CD8-positive, alpha-beta memory T cell (primary cell): ENCODE results near the gene NGB. TPM values are rescaled to one million over a fixed set of nuclear protein-coding genes. Genes with fewer than 3 reads are reported as not detected.

Experiments
- CTCF ChIA-PET: fragments of 350-600 bp; sonication (Branson Sonifier 250); formaldehyde crosslinking; loops from one replicate; lab custom pipeline; 2021; ENCODE audit warnings: antibody characterized with exemption; lab: Charles Lee
- POLR2A ChIA-PET: fragments of 350-600 bp; sonication (Branson Sonifier 250); formaldehyde crosslinking; loops from one replicate; lab custom pipeline; 2021; ENCODE audit warnings: antibody characterized with exemption; lab: Charles Lee
- DNase-seq, 5 donors: peaks; one replicate each; pipeline versions ENCODE4 v3.0.0 to v3.0.0-alpha.2; 2020 to 2022; ENCODE audit warnings: mixed read lengths in 1 of 5
- H3K27ac ChIP-seq: one replicate; pipeline ENCODE4 v1.7.0; 2013; ENCODE audit warnings: low read depth, mild to moderate bottlenecking, low read length, moderate library complexity
- H3K27me3 ChIP-seq: 2 replicates; pipeline ENCODE4 v1.7.0; 2013; ENCODE audit warnings: low read length, mild to moderate bottlenecking; ENCODE audit not compliant: insufficient read depth, poor library complexity, severe bottlenecking
- H3K36me3 ChIP-seq: 2 replicates; pipeline ENCODE4 v1.7.0; 2013; ENCODE audit warnings: mild to moderate bottlenecking, low read length, moderate library complexity; ENCODE audit not compliant: insufficient read depth
- H3K4me1 ChIP-seq: 2 replicates; pipeline ENCODE4 v1.7.0; 2013; ENCODE audit warnings: mild to moderate bottlenecking, low read length, moderate library complexity; ENCODE audit not compliant: insufficient read depth
- H3K4me3 ChIP-seq: 2 replicates; pipeline ENCODE4 v1.7.0; 2013; ENCODE audit warnings: mild to moderate bottlenecking, low read length
- H3K9me3 ChIP-seq: 2 replicates; pipeline ENCODE4 v1.7.0; 2013; ENCODE audit warnings: mild to moderate bottlenecking, low read length
- H3K27ac Mint-ChIP-seq, 8 donors: one replicate each; pipeline ENCODE4 v1.8.0; 2020 to 2021; ENCODE audit warnings: mixed read lengths in 8 of 8, mild to moderate bottlenecking in 6 of 8, inconsistent platforms in 3 of 8, moderate library complexity in 3 of 8
- H3K27me3 Mint-ChIP-seq, 2 donors: one replicate each; pipeline ENCODE4 v1.8.0; 2020 to 2021; ENCODE audit warnings: mixed read lengths in 2 of 2, mild to moderate bottlenecking in 1 of 2, moderate library complexity in 1 of 2
- H3K36me3 Mint-ChIP-seq, 3 donors: one replicate each; pipeline ENCODE4 v1.8.0; 2020 to 2021; ENCODE audit warnings: mixed read lengths in 3 of 3, inconsistent platforms in 1 of 3, mild to moderate bottlenecking in 1 of 3
- H3K4me1 Mint-ChIP-seq, 3 donors: one replicate each; pipeline ENCODE4 v1.8.0; 2020 to 2021; ENCODE audit warnings: mixed read lengths in 3 of 3, inconsistent platforms in 1 of 3, mild to moderate bottlenecking in 1 of 3
- H3K4me3 Mint-ChIP-seq, 7 donors: one replicate each; pipeline ENCODE4 v1.8.0; 2020 to 2021; ENCODE audit warnings: mixed read lengths in 7 of 7, mild to moderate bottlenecking in 6 of 7, moderate library complexity in 4 of 7, inconsistent platforms in 2 of 7
- H3K9me3 Mint-ChIP-seq, 5 donors: one replicate each; pipeline ENCODE4 v1.8.0; 2020 to 2022; ENCODE audit warnings: mixed read lengths in 5 of 5, mild to moderate bottlenecking in 3 of 5, moderate library complexity in 2 of 5, inconsistent platforms in 1 of 5
- polyA plus RNA-seq: library from polyadenylated mRNA; unstranded; fragments of 300-500 nt; fragmentation: Illumina TruSeq; gene quantifications from one replicate; pipeline ENCODE4 v1.2.3, GENCODE V29; 2021
- total RNA-seq, 2 experiments: library from RNA; stranded (reverse); gene quantifications; one replicate each; pipeline ENCODE4 v1.2.3, GENCODE V29; 2021

NGB gene
- total and polyA plus RNA-seq, 3 experiments from 2014 or later = not detected

- Histone ChIP-seq H3K9me3 (no peaks in the 10 kb centered on the region), H3K27ac (no peak overlapping the region), H3K27me3 (no peaks in the 10 kb centered on the region), H3K4me3 (no peak overlapping the region), H3K36me3 (no peaks in the 10 kb centered on the region), H3K4me1 (no peaks in the 10 kb centered on the region)
- POLR2A ChIA-PET = no interaction called here
- peaks cover 5 to 8% of the 10 kb centered on the region in 2 donors for H3K27me3 Mint-ChIP-seq
- no peaks in the 10 kb centered on the region for H3K36me3 Mint-ChIP-seq
- no peaks in the 10 kb centered on the region for H3K9me3 Mint-ChIP-seq
- no peak overlapping the region for H3K4me3 Mint-ChIP-seq
- peaks cover 0 to 6% (median 4%) of the 10 kb centered on the region in 3 donors for H3K4me1 Mint-ChIP-seq
- H3K27ac Mint-ChIP-seq = no peak overlapping the region
- CTCF ChIA-PET = no interaction called here
- no peak for DNase-seq
These were observed 45.8 kb downstream of the NGB start for GRCh38 chr14:77225254-77225653.

- H3K9me3 Mint-ChIP-seq = no peaks in the 10 kb centered on the region
- H3K4me1 Mint-ChIP-seq = peaks cover 0 to 6% (median 4%) of the 10 kb centered on the region in 3 donors
- ChIA-PET POLR2A (no interaction called here), CTCF (no interaction called here)
- Histone ChIP-seq H3K4me3 (no peak overlapping the region), H3K4me1 (no peaks in the 10 kb centered on the region), H3K9me3 (no peaks in the 10 kb centered on the region), H3K36me3 (no peaks in the 10 kb centered on the region), H3K27ac (no peak overlapping the region), H3K27me3 (no peaks in the 10 kb centered on the region)
- H3K27ac Mint-ChIP-seq = peak overlapping the region in 1 of 8 donors; percentile 70
- H3K27me3 Mint-ChIP-seq = peaks cover 4 to 8% of the 10 kb centered on the region in 2 donors
- DNase-seq = no peak
- H3K4me3 Mint-ChIP-seq = no peak overlapping the region
- H3K36me3 Mint-ChIP-seq = no peaks in the 10 kb centered on the region
These were observed 46.8 kb downstream of the NGB start for GRCh38 chr14:77224212-77224611.

- peaks cover 0 to 6% (median 4%) of the 10 kb centered on the region in 3 donors for H3K4me1 Mint-ChIP-seq
- H3K27ac ChIP-seq = no peak overlapping the region
- no peaks in the 10 kb centered on the region for H3K27me3 ChIP-seq
- H3K36me3 ChIP-seq = no peaks in the 10 kb centered on the region
- ChIA-PET CTCF (no interaction called here), POLR2A (no interaction called here)
- H3K27me3 Mint-ChIP-seq = peaks cover 4 to 5% of the 10 kb centered on the region in 2 donors
- no peaks in the 10 kb centered on the region for H3K9me3 ChIP-seq
- H3K4me3 ChIP-seq = no peak overlapping the region
- no peak overlapping the region for H3K27ac Mint-ChIP-seq
- no peaks in the 10 kb centered on the region for H3K9me3 Mint-ChIP-seq
- H3K4me1 ChIP-seq = no peaks in the 10 kb centered on the region
- H3K4me3 Mint-ChIP-seq = peak overlapping the region in 1 of 7 donors; percentile 70
- no peak for DNase-seq
- no peaks in the 10 kb centered on the region for H3K36me3 Mint-ChIP-seq
These were observed 48.3 kb downstream of the NGB start for GRCh38 chr14:77222546-77223225.

GRCh38 chr14:77221241-77221871 lies 49.6 kb downstream of the NGB start:
- no peak overlapping the region for H3K27ac ChIP-seq
- no peaks in the 10 kb centered on the region for H3K9me3 ChIP-seq
- H3K4me1 ChIP-seq = no peaks in the 10 kb centered on the region
- H3K4me1 Mint-ChIP-seq = peaks cover 0 to 6% (median 4%) of the 10 kb centered on the region in 3 donors
- H3K27ac Mint-ChIP-seq = peak overlapping the region in 2 of 8 donors; percentile 7 to 12
- H3K27me3 Mint-ChIP-seq = peaks cover 11% of the 10 kb centered on the region in 2 donors
- no peaks in the 10 kb centered on the region for H3K36me3 ChIP-seq
- H3K4me3 Mint-ChIP-seq = no peak overlapping the region
- ChIA-PET CTCF (no interaction called here), POLR2A (no interaction called here)
- H3K27me3 ChIP-seq = no peaks in the 10 kb centered on the region
- H3K9me3 Mint-ChIP-seq = no peaks in the 10 kb centered on the region
- DNase-seq = no peak
- H3K36me3 Mint-ChIP-seq = no peaks in the 10 kb centered on the region
- no peak overlapping the region for H3K4me3 ChIP-seq

- no peak overlapping the region for H3K27ac Mint-ChIP-seq
- H3K27me3 Mint-ChIP-seq = peaks cover 13 to 20% of the 10 kb centered on the region in 2 donors
- no peak for DNase-seq
- peak overlapping the region in 1 of 7 donors; percentile 61 for H3K4me3 Mint-ChIP-seq
- no peaks in the 10 kb centered on the region for H3K9me3 Mint-ChIP-seq
- H3K27ac ChIP-seq = no peak overlapping the region
- H3K4me1 Mint-ChIP-seq = peaks cover 0 to 6% (median 4%) of the 10 kb centered on the region in 3 donors
- no peaks in the 10 kb centered on the region for H3K4me1 ChIP-seq
- H3K27me3 ChIP-seq = no peaks in the 10 kb centered on the region
- ChIA-PET CTCF (no interaction called here), POLR2A (no interaction called here)
- H3K36me3 ChIP-seq = no peaks in the 10 kb centered on the region
- no peaks in the 10 kb centered on the region for H3K9me3 ChIP-seq
- no peak overlapping the region for H3K4me3 ChIP-seq
- no peaks in the 10 kb centered on the region for H3K36me3 Mint-ChIP-seq
These were observed 50.6 kb downstream of the NGB start for GRCh38 chr14:77220246-77221017.

- Mint-ChIP-seq H3K9me3 (no peaks in the 10 kb centered on the region), H3K27ac (no peak overlapping the region), H3K27me3 (peaks cover 13 to 25% of the 10 kb centered on the region in 2 donors), H3K36me3 (no peaks in the 10 kb centered on the region), H3K4me1 (peaks cover 0 to 6% (median 4%) of the 10 kb centered on the region in 3 donors), H3K4me3 (no peak overlapping the region)
- Histone ChIP-seq H3K27ac (no peak overlapping the region), H3K4me1 (no peaks in the 10 kb centered on the region), H3K4me3 (no peak overlapping the region), H3K27me3 (no peaks in the 10 kb centered on the region), H3K36me3 (no peaks in the 10 kb centered on the region), H3K9me3 (no peaks in the 10 kb centered on the region)
- no peak for DNase-seq
- CTCF ChIA-PET = no interaction called here
- POLR2A ChIA-PET = no interaction called here
These were observed 51.4 kb downstream of the NGB start for GRCh38 chr14:77219591-77219990.

- H3K9me3 ChIP-seq = no peaks in the 10 kb centered on the region
- ChIA-PET CTCF (no interaction called here), POLR2A (no interaction called here)
- Mint-ChIP-seq H3K36me3 (no peaks in the 10 kb centered on the region), H3K27me3 (peaks cover 10 to 31% of the 10 kb centered on the region in 2 donors), H3K27ac (no peak overlapping the region), H3K4me1 (peaks cover 0 to 6% (median 4%) of the 10 kb centered on the region in 3 donors), H3K9me3 (no peaks in the 10 kb centered on the region), H3K4me3 (no peak overlapping the region)
- DNase-seq = no peak
- no peaks in the 10 kb centered on the region for H3K4me1 ChIP-seq
- H3K36me3 ChIP-seq = no peaks in the 10 kb centered on the region
- H3K27ac ChIP-seq = no peak overlapping the region
- H3K27me3 ChIP-seq = no peaks in the 10 kb centered on the region
- H3K4me3 ChIP-seq = no peak overlapping the region
These were observed 53.5 kb downstream of the NGB start for GRCh38 chr14:77217551-77217950.
